Fibroblast of lung (primary cell): ENCODE measurements around the gene ENTR1.

ENCODE experiments used
- EZH2 ChIP-seq: IDR thresholded peaks from 2 replicates; pipeline ENCODE4 v1.5.1; 2012; ENCODE audit warnings: low read length, control low read depth, mild to moderate bottlenecking; ENCODE audit errors: missing control alignments
- TF ChIP-seq, protein P1 (sequence below), 2 donors: IDR thresholded peaks in 1 of 2; conservative IDR thresholded peaks in 1 of 2; 1 replicate in 1 of 2; 2 replicates in 1 of 2; pipeline ENCODE4 v1.5.1; 2011 to 2012; ENCODE audit warnings: low read length in 2 of 2, control low read depth in 1 of 2, inconsistent platforms in 1 of 2, low read depth in 1 of 2, mild to moderate bottlenecking in 1 of 2

DNA sequence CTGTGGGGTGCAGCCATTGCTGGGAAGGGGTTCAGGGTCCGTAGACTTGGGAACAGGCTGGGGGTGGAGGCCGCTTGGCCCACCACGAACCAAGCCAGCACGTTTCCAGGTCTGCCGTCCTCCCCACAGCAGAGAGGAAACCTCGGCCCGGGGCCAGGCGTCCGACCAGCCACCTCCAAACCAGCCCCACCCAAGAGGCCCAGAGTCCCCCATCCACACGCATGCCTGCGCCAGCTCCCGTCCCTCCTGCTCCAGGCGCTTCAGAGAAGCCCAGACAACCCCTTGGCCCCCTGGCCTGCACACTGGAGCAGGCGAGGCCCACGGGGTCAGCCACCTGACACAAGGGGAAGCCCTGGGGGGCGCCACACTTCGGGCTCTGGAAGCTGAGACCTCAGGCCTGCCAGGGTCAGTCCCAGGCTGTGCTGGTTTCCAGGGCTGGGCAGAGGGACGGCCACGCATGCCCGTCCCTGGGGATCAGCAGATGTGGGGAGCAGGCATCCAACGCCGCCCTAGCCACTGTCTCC, 53.1 kb downstream of the ENTR1 start:
- TF ChIP-seq, protein P1, sequence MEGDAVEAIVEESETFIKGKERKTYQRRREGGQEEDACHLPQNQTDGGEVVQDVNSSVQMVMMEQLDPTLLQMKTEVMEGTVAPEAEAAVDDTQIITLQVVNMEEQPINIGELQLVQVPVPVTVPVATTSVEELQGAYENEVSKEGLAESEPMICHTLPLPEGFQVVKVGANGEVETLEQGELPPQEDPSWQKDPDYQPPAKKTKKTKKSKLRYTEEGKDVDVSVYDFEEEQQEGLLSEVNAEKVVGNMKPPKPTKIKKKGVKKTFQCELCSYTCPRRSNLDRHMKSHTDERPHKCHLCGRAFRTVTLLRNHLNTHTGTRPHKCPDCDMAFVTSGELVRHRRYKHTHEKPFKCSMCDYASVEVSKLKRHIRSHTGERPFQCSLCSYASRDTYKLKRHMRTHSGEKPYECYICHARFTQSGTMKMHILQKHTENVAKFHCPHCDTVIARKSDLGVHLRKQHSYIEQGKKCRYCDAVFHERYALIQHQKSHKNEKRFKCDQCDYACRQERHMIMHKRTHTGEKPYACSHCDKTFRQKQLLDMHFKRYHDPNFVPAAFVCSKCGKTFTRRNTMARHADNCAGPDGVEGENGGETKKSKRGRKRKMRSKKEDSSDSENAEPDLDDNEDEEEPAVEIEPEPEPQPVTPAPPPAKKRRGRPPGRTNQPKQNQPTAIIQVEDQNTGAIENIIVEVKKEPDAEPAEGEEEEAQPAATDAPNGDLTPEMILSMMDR (conservative IDR thresholded peaks at IDR 0.05 in 1 of 2, IDR thresholded peaks at IDR 0.05 in 1 of 2; ENCODE audit: low read depth in 1 of 2, low read length in 2 of 2), result no peak
- TF ChIP-seq EZH2, result no peak
